ENCODE data around the gene HLA-E. TPM values are rescaled to one million over a fixed set of nuclear protein-coding genes. Genes with fewer than 3 reads are reported as not detected.

The HLA-E gene
- total RNA-seq, 1 donor from 2014 or later, result 274 TPM

DNA sequence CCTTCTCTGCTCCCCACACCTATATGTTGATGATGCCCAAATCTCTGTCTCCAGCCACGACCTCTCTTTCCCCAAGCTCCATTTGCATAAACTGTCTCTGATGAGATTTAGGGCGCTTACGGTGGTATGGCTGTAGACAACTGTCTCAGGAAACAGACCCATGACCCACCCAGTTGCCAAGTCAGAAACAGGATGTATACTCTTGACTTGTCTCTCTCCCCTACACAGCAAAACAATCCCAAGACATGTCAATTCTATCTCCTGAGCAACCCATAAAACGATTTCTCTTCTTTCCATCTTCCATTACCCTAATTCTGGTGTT lies 53.1 kb downstream of the HLA-E start:
- TF ChIP-seq, protein P1, sequence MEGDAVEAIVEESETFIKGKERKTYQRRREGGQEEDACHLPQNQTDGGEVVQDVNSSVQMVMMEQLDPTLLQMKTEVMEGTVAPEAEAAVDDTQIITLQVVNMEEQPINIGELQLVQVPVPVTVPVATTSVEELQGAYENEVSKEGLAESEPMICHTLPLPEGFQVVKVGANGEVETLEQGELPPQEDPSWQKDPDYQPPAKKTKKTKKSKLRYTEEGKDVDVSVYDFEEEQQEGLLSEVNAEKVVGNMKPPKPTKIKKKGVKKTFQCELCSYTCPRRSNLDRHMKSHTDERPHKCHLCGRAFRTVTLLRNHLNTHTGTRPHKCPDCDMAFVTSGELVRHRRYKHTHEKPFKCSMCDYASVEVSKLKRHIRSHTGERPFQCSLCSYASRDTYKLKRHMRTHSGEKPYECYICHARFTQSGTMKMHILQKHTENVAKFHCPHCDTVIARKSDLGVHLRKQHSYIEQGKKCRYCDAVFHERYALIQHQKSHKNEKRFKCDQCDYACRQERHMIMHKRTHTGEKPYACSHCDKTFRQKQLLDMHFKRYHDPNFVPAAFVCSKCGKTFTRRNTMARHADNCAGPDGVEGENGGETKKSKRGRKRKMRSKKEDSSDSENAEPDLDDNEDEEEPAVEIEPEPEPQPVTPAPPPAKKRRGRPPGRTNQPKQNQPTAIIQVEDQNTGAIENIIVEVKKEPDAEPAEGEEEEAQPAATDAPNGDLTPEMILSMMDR (IDR thresholded peaks at IDR 0.05; ENCODE audit: unreplicated experiment), result no peak
- H3K27ac Mint-ChIP-seq (ENCODE audit: unreplicated experiment), result peak overlapping the region; percentile 95
- DNase-seq (ENCODE audit: low spot score), result no peak
- H3K4me1 Mint-ChIP-seq (ENCODE audit: unreplicated experiment), result peaks cover 30% of the 10 kb centered on the region
- H3K4me3 Mint-ChIP-seq (ENCODE audit: unreplicated experiment), result peak overlapping the region; percentile 61
- no peaks in the 10 kb centered on the region for H3K9me3 Mint-ChIP-seq (ENCODE audit: unreplicated experiment)
- H3K27me3 Mint-ChIP-seq (ENCODE audit: unreplicated experiment), result peaks cover 6% of the 10 kb centered on the region
- H3K36me3 Mint-ChIP-seq (ENCODE audit: low read depth, unreplicated experiment), result peaks cover 9% of the 10 kb centered on the region

DNA sequence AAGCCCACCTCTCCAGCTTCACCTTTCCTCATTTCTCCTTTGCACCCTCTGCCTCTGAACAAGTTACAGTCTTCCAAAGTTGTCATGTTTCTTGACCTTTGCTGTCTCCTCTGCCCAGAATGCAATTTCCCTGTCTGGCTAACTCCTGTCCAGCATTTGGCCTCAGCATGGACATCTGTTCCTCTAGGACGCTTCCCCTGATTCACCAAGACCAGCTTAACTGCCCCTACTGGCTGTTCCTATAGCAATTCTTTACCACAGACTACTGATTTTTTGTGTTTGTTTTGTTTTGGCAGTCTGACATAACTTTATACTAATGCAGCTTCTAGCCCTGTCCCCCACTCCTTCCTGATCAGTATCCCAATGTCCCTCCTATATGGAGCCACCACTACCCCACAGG lies 53.6 kb downstream of the HLA-E start:
- peak overlapping the region; percentile 95 for H3K27ac Mint-ChIP-seq (ENCODE audit: unreplicated experiment)

More for the DNA sequence above, 53.6 kb downstream of the HLA-E start:
- Mint-ChIP-seq H3K27me3 (ENCODE audit: unreplicated experiment) (peaks cover 6% of the 10 kb centered on the region), H3K9me3 (ENCODE audit: unreplicated experiment) (no peaks in the 10 kb centered on the region), H3K4me3 (ENCODE audit: unreplicated experiment) (peak overlapping the region; percentile 57), H3K4me1 (ENCODE audit: unreplicated experiment) (peaks cover 30% of the 10 kb centered on the region), H3K36me3 (ENCODE audit: low read depth, unreplicated experiment) (peaks cover 9% of the 10 kb centered on the region)
- peak; percentile 15 for DNase-seq (ENCODE audit: low spot score)
- TF ChIP-seq, protein P1 (IDR thresholded peaks at IDR 0.05; ENCODE audit: unreplicated experiment), result no peak

Other genes with a start within 250 kb of the HLA-E start
- gene TRIM39, start 162.6 kb upstream of the HLA-E start, total RNA-seq (ENCODE audit: unreplicated experiment), result 19.4 TPM
- 35.2 TPM for gene RPP21, start 144.4 kb upstream of the HLA-E start, total RNA-seq (ENCODE audit: unreplicated experiment)
- 109 TPM for gene GNL1, start 67.0 kb downstream of the HLA-E start, total RNA-seq (ENCODE audit: unreplicated experiment)
- 12.6 TPM for gene PRR3, start 67.8 kb downstream of the HLA-E start, total RNA-seq (ENCODE audit: unreplicated experiment)
- gene ABCF1, start 81.9 kb downstream of the HLA-E start, total RNA-seq (ENCODE audit: unreplicated experiment), result 57.2 TPM
- 75.8 TPM for gene PPP1R10, start 127.7 kb downstream of the HLA-E start, total RNA-seq (ENCODE audit: unreplicated experiment)
- 39.8 TPM for gene MRPS18B, start 128.3 kb downstream of the HLA-E start, total RNA-seq (ENCODE audit: unreplicated experiment)
- gene ATAT1, start 137.4 kb downstream of the HLA-E start, total RNA-seq (ENCODE audit: unreplicated experiment), result 30.3 TPM
- 15.1 TPM for gene C6orf136, start 157.6 kb downstream of the HLA-E start, total RNA-seq (ENCODE audit: unreplicated experiment)
- gene DHX16, start 183.5 kb downstream of the HLA-E start, total RNA-seq (ENCODE audit: unreplicated experiment), result 38.5 TPM
- 285 TPM for gene PPP1R18, start 197.1 kb downstream of the HLA-E start, total RNA-seq (ENCODE audit: unreplicated experiment)
- 26.0 TPM for gene NRM, start 201.5 kb downstream of the HLA-E start, total RNA-seq (ENCODE audit: unreplicated experiment)
- 51.7 TPM for gene MDC1, start 227.8 kb downstream of the HLA-E start, total RNA-seq (ENCODE audit: unreplicated experiment)
- 1,094 TPM for gene TUBB, start 230.8 kb downstream of the HLA-E start, total RNA-seq (ENCODE audit: unreplicated experiment)